ENCODE measurements around the gene TECR. TPM values are rescaled to one million over a fixed set of nuclear protein-coding genes. Genes with fewer than 3 reads are reported as not detected.
"Not testable (repeated sequence)": the region's sequence is repeated elsewhere in the genome, so short reads cannot be mapped to it uniquely, and the experiment has no call there.

Gene TECR
- total RNA-seq, 6 donors from 2014 or later, result 54.0 to 124 (median 80.6) TPM

DNA sequence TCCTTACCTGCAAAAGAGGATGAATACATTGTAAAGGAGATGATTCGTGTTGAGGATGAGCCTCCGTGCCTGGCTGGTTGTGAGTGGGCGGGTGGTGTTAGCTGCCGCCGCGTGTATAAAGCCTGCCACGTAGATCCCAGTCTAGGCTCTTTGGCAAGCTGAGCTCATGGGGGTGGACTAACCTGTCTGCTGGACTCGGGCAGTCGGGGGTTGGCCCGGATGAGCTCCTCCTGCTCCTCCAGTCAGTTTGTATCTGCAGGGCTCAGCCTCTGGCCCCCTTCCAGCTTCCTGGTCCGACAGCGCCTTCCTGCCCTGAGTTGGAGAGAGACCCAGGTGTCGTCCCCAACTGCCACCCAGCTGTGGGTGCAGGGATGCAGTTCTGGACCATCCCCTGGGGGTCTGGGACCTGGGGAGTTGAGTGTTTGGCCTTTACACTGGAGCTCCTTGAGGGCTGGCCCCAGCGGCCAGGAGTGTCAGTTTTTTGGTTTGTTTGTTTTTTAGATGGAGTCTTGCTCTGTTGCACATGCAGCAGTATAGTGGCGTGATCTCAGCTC, 20.9 kb downstream of the TECR start:
- H3K27me3 ChIP-seq, result no peaks in the 10 kb centered on the region
- no peaks in the 10 kb centered on the region for H3K9me3 ChIP-seq
- ATAC-seq (ENCODE audit: low FRiP score in 2 of 2) (no peak), DNase-seq (no peak)
- WGBS, 2 donors, result 63 to 64% methylated on average over 13 to 15 of the region's 15 CpGs
- peaks cover 0 to 27% (median 9%) of the 10 kb centered on the region in 4 donors for H3K4me1 ChIP-seq
- H3K27ac ChIP-seq, result no peak overlapping the region
- H3K4me3 ChIP-seq, result no peak overlapping the region
- peaks cover 0 to 12% (median 4%) of the 10 kb centered on the region in 4 donors for H3K36me3 ChIP-seq
- TF ChIP-seq POLR2AphosphoS5 (IDR thresholded peaks at IDR 0.05) (no peak), EP300 (IDR thresholded peaks at IDR 0.05) (no peak), POLR2A (IDR thresholded peaks at IDR 0.05) (no peak)
- TF ChIP-seq, protein P1, sequence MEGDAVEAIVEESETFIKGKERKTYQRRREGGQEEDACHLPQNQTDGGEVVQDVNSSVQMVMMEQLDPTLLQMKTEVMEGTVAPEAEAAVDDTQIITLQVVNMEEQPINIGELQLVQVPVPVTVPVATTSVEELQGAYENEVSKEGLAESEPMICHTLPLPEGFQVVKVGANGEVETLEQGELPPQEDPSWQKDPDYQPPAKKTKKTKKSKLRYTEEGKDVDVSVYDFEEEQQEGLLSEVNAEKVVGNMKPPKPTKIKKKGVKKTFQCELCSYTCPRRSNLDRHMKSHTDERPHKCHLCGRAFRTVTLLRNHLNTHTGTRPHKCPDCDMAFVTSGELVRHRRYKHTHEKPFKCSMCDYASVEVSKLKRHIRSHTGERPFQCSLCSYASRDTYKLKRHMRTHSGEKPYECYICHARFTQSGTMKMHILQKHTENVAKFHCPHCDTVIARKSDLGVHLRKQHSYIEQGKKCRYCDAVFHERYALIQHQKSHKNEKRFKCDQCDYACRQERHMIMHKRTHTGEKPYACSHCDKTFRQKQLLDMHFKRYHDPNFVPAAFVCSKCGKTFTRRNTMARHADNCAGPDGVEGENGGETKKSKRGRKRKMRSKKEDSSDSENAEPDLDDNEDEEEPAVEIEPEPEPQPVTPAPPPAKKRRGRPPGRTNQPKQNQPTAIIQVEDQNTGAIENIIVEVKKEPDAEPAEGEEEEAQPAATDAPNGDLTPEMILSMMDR (IDR thresholded peaks at IDR 0.05), result no peak

DNA sequence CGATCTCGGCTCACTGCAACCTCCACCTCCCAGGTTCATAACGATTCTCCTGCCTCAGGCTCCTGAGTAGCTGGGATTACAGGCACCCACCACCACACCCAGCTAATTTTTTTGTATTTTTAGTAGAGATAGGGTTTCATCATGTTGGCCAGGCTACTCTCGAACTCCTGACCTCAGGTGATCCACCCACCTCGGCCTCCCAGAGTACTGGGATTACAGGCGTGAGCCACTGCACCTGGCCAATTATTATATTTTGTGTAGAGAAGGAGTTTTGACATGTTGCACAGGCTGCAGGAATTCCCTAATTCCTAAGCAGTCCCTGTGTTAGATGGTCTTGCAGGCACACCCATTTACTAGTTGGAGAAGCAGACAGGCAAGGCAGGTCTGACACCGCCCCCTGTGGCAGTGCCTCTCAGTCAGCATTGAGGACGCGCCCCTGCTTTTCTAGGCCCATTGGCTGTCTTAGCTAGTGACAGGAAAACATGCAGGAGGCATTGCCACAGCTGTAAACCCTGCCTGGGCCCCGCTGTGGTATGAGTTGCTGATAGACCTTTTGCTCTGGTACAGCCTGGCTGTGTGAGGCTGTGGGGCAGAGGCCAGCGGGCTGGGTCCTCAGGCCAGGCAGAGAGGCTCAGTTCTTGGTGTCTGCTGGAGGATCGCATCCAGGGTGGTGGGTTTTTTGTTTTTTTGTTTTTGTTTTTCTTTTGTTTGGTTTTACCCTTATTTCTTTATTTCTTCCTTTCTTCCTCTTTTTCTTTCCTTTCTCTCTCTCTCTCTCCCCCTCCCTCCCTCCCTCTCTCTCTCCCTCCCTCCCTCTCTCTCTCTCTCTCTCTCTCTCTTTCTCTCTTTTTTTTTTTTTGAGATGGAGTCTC, 22.0 kb downstream of the TECR start:
- Histone ChIP-seq H3K36me3 (peaks cover 0 to 12% (median 4%) of the 10 kb centered on the region in 4 donors), H3K4me1 (peaks cover 1 to 27% (median 6%) of the 10 kb centered on the region in 4 donors), H3K27ac (peak overlapping the region in 2 of 4 donors; percentile 12 to 36)
- not testable (repeated sequence) for H3K9me3 ChIP-seq, H3K27me3 ChIP-seq, H3K4me3 ChIP-seq
- TF ChIP-seq, protein P1 (IDR thresholded peaks at IDR 0.05), result peak in 1 of 6 experiments; percentile 32
- ATAC-seq (ENCODE audit: low FRiP score in 2 of 2) (peak in 1 of 2 donors; percentile 39), DNase-seq (peak in 1 of 2 donors; percentile 74)
- 70 to 75% methylated on average over 12 of the region's 12 CpGs for WGBS, 2 donors

DNA sequence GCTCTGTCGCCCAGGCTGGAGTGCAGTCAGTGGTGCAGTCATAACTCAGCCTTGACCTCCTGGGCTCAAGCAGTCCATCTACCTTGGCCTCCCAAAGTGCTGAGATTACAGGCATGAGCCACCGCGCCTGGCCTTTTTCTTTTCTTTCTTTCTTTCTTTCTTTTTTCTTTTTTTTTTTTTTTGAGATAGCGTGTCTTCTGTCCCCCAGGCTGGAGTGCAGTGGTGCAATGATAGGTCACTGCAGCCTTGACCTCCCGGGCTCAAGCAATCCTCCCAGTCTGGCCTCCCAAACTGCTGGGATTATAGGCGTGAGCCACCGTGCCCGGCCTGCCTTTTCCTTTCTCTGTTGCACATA, 22.6 kb downstream of the TECR start:
- peak overlapping the region in 1 of 4 donors; percentile 10 for H3K27ac ChIP-seq
- 88 to 89% methylated on average over 8 of the region's 8 CpGs for WGBS, 2 donors
- not testable (repeated sequence) for H3K9me3 ChIP-seq; H3K4me3 ChIP-seq; DNase-seq; ATAC-seq (ENCODE audit: low FRiP score in 2 of 2); H3K27me3 ChIP-seq
- H3K4me1 ChIP-seq, result peaks cover 7 to 33% (median 12%) of the 10 kb centered on the region in 4 donors
- H3K36me3 ChIP-seq, result peaks cover 0 to 12% (median 4%) of the 10 kb centered on the region in 4 donors

DNA sequence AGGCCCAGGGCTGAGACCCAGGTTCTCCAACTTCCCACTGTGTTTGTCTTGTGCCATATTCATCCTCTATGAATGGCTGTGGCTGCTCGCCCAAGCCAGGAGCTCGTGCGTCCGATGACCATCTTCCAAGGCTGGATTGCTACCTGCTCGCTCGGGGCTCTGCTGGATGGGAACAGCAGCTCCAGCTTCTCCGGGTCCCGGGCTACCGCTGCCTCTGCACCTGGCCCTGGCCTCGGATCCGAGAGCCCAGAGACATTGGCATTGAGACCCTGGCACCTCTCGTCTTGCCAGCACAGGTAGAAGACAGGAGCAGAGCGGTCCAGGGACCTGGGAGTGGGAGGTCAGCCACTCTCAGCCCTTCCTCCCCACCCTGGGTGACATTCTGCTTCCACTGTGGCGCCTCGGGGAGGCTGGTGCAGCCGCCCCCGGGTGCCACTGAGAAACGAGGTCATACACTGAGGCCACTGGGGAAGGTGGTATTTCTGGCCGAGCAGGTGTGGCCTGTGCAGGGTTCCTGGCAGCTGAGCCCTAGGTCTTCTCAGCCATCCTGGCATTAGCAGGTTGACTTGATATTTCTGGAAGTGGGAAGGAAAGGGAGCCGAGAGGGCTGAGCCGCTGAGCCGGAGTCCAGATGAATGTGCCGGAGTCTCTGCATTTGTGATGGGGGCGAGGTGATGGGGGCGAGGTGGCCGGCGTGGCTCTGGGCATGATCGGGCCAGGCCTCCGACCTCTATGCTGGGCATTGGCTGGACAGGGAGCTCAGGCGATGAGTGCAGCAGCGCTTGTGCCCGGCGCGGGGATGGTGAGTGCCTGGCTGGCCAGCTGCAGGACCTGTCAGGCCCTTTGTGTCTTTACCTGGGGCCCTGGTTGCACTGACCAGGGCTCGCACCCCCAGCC, 23.9 kb downstream of the TECR start:
- ATAC-seq (ENCODE audit: low FRiP score in 2 of 2) (no peak), DNase-seq (peak in 1 of 2 donors; percentile 74)
- no peak overlapping the region for H3K4me3 ChIP-seq
- peaks cover 0 to 12% (median 4%) of the 10 kb centered on the region in 4 donors for H3K36me3 ChIP-seq
- no peaks in the 10 kb centered on the region for H3K27me3 ChIP-seq
- TF ChIP-seq POLR2A (IDR thresholded peaks at IDR 0.05) (no peak), POLR2AphosphoS5 (IDR thresholded peaks at IDR 0.05) (no peak), EP300 (IDR thresholded peaks at IDR 0.05) (no peak)
- TF ChIP-seq, protein P1 (IDR thresholded peaks at IDR 0.05), result no peak
- WGBS, 2 donors, result 88% methylated on average over 20 to 28 of the region's 35 CpGs
- no peak overlapping the region for H3K27ac ChIP-seq
- peaks cover 10 to 34% (median 14%) of the 10 kb centered on the region in 4 donors for H3K4me1 ChIP-seq
- H3K9me3 ChIP-seq, result no peaks in the 10 kb centered on the region

DNA sequence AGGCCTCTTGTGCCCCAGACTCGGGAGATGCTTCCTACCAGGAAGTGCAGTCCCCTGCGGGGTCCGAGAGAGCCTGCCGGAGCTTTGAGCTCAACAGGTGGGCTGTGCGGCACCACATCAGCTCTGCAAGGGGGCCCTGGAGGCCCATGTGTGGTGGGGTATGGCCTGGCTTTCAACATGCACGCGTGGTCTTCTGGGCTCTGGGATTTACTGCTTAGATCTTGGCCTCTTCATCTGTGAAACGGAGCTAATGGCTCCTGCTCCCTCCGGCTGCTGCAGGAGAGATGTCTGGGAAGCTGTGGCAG, 24.5 kb downstream of the TECR start:
- no peak for ATAC-seq (ENCODE audit: low FRiP score in 2 of 2)
- Histone ChIP-seq H3K36me3 (peaks cover 0 to 9% (median 3%) of the 10 kb centered on the region in 4 donors), H3K27me3 (no peaks in the 10 kb centered on the region), H3K4me1 (peaks cover 10 to 34% (median 14%) of the 10 kb centered on the region in 4 donors), H3K4me3 (no peak overlapping the region), H3K27ac (no peak overlapping the region), H3K9me3 (no peaks in the 10 kb centered on the region)
- no peak for DNase-seq
- TF ChIP-seq, protein P1 (IDR thresholded peaks at IDR 0.05), result no peak
- WGBS, 2 donors, result 89 to 100% methylated on average over 4 to 7 of the region's 9 CpGs
